Upper lobe of left lung (tissue), 6 donors: ENCODE data around the gene ABCD1. TPM values are rescaled to one million over a fixed set of nuclear protein-coding genes. Genes with fewer than 3 reads are reported as not detected.

Experiments used
- ATAC-seq, 2 donors: fragments of 200-7000 bp; cut with Tn5 transposase; one replicate each; pipeline ENCODE4 v1.9.1; 2022; ENCODE audit warnings: mild to moderate bottlenecking in 2 of 2, moderate library complexity in 2 of 2; ENCODE audit not compliant: low FRiP score in 2 of 2
- DNase-seq, 2 donors: peaks; one replicate each; pipeline ENCODE4 v3.0.0-alpha.2; 2019 to 2020
- H3K27ac ChIP-seq, 4 donors: fragments of 200-600 bp; sonication (generic); one replicate each; pipeline ENCODE4 v1.5.1; 2016 to 2019
- H3K27me3 ChIP-seq, 4 donors: fragments of 200-600 bp; sonication (generic); one replicate each; pipeline ENCODE4 v1.5.1; 2017 to 2019
- H3K36me3 ChIP-seq, 4 donors: fragments of 200-600 bp; sonication (generic); one replicate each; pipeline ENCODE4 v1.5.1; 2016 to 2019
- H3K4me1 ChIP-seq, 4 donors: fragments of 200-600 bp; sonication (generic); one replicate each; pipeline ENCODE4 v1.5.1; 2018 to 2019
- H3K4me3 ChIP-seq, 4 donors: fragments of 200-600 bp; sonication (generic); one replicate each; pipeline ENCODE4 v1.5.1; 2017 to 2019; ENCODE audit warnings: mild to moderate bottlenecking in 2 of 4, moderate library complexity in 1 of 4
- H3K9me3 ChIP-seq, 4 donors: fragments of 200-600 bp; sonication (generic); one replicate each; pipeline ENCODE4 v1.5.1; 2018 to 2019
- CTCF ChIP-seq, 6 experiments: fragments of 450-650 bp in 4 of 6; fragments of 200-600 bp in 2 of 6; sonication (generic) in 2 of 6; IDR thresholded peaks; one replicate each; pipeline ENCODE4 v1.5.1; 2016 to 2019; ENCODE audit warnings: antibody characterized with exemption in 6 of 6
- EP300 ChIP-seq, 4 donors: sonication (generic); formaldehyde crosslinking; IDR thresholded peaks; one replicate each; pipeline ENCODE4 v1.5.1; 2017; ENCODE audit warnings: antibody characterized with exemption in 4 of 4, control low read depth in 2 of 4
- POLR2A ChIP-seq, 4 donors: fragments of 450-650 bp; IDR thresholded peaks; one replicate each; pipeline ENCODE4 v1.5.1; 2016 to 2017; ENCODE audit warnings: antibody characterized with exemption in 4 of 4, mild to moderate bottlenecking in 2 of 4
- POLR2AphosphoS5 ChIP-seq, 2 donors: sonication (generic); formaldehyde crosslinking; IDR thresholded peaks; one replicate each; pipeline ENCODE4 v1.5.1; 2017; ENCODE audit warnings: antibody characterized with exemption in 2 of 2
- WGBS, 2 donors: methylation state at CpG; one replicate each; pipeline ENCODE4 v1.1.5; 2017 to 2018; 5-methylcytosine and 5-hydroxymethylcytosine counted together
- total RNA-seq, 6 donors: library from RNA; depleted of rRNA in 4 of 6; stranded (reverse); fragments of >200 nt in 4 of 6; gene quantifications; one replicate each; pipeline versions ENCODE4 v1.1.0 to v1.2.1, GENCODE V29; 2016 to 2021
- donor health status: DM: no; HTN: no; CAD: no; lungs with moderate emphysema.
- donor health status: DM: no; HTN: yes; CAD: no; lungs with severe emphysema.

ABCD1 gene
- total RNA-seq, 6 donors from 2014 or later: 9.8 to 28.1 (median 17.9) TPM

- WGBS, 2 donors: 71% methylated on average over 8 of the region's 20 CpGs; no CpG with 5 or more reads in 1 of the 2 donors
- no peak for DNase-seq
Observed at GRCh38 chrX:153776120-153776599, 51.5 kb downstream of the ABCD1 start.

GRCh38 chrX:153776611-153777045 lies 52.0 kb downstream of the ABCD1 start:
- TF ChIP-seq CTCF (IDR thresholded peaks at IDR 0.05): no peak
- TF ChIP-seq EP300 (IDR thresholded peaks at IDR 0.05): no peak
- no peak for TF ChIP-seq POLR2AphosphoS5 (IDR thresholded peaks at IDR 0.05)
- no peak for TF ChIP-seq POLR2A (IDR thresholded peaks at IDR 0.05)
- Histone ChIP-seq H3K9me3 (no peaks in the 10 kb centered on the region), H3K27me3 (peaks cover 0 to 12% (median 0%) of the 10 kb centered on the region in 4 donors), H3K36me3 (no peaks in the 10 kb centered on the region), H3K4me3 (no peak overlapping the region), H3K4me1 (peaks cover 0 to 12% (median 1%) of the 10 kb centered on the region in 4 donors), H3K27ac (no peak overlapping the region)
- WGBS, 2 donors: 86% methylated on average over 7 of the region's 22 CpGs; no CpG with 5 or more reads in 1 of the 2 donors
- DNase-seq: no peak
- no peak for ATAC-seq

More at GRCh38 chrX:153776120-153776599, 51.5 kb downstream of the ABCD1 start:
- H3K4me1 ChIP-seq: peaks cover 0 to 7% (median 1%) of the 10 kb centered on the region in 4 donors
- no peak for TF ChIP-seq POLR2AphosphoS5 (IDR thresholded peaks at IDR 0.05)
- no peak for TF ChIP-seq CTCF (IDR thresholded peaks at IDR 0.05)
- no peak for TF ChIP-seq EP300 (IDR thresholded peaks at IDR 0.05)
- no peak for TF ChIP-seq POLR2A (IDR thresholded peaks at IDR 0.05)
- H3K9me3 ChIP-seq: no peaks in the 10 kb centered on the region
- no peak overlapping the region for H3K4me3 ChIP-seq
- ATAC-seq: no peak
- H3K36me3 ChIP-seq: no peaks in the 10 kb centered on the region
- peaks cover 0 to 12% (median 0%) of the 10 kb centered on the region in 4 donors for H3K27me3 ChIP-seq
- H3K27ac ChIP-seq: no peak overlapping the region

GRCh38 chrX:153777261-153778090 lies 52.8 kb downstream of the ABCD1 start:
- H3K27ac ChIP-seq: no peak overlapping the region
- peaks cover 0 to 13% (median 1%) of the 10 kb centered on the region in 4 donors for H3K4me1 ChIP-seq
- no peaks in the 10 kb centered on the region for H3K9me3 ChIP-seq
- DNase-seq: no peak
- no peak overlapping the region for H3K4me3 ChIP-seq
- TF ChIP-seq POLR2A (IDR thresholded peaks at IDR 0.05) (no peak), EP300 (IDR thresholded peaks at IDR 0.05) (no peak), POLR2AphosphoS5 (IDR thresholded peaks at IDR 0.05) (no peak), CTCF (IDR thresholded peaks at IDR 0.05) (no peak)
- peaks cover 0 to 12% (median 0%) of the 10 kb centered on the region in 4 donors for H3K27me3 ChIP-seq
- WGBS, 2 donors: 92% methylated on average over 31 of the region's 34 CpGs; no CpG with 5 or more reads in 1 of the 2 donors
- no peak for ATAC-seq
- H3K36me3 ChIP-seq: no peaks in the 10 kb centered on the region

- H3K27me3 ChIP-seq: peaks cover 0 to 12% (median 0%) of the 10 kb centered on the region in 4 donors
- TF ChIP-seq POLR2A (IDR thresholded peaks at IDR 0.05): no peak
- TF ChIP-seq POLR2AphosphoS5 (IDR thresholded peaks at IDR 0.05): no peak
- no peak for TF ChIP-seq EP300 (IDR thresholded peaks at IDR 0.05)
- no peak for TF ChIP-seq CTCF (IDR thresholded peaks at IDR 0.05)
- H3K9me3 ChIP-seq: no peaks in the 10 kb centered on the region
- H3K27ac ChIP-seq: no peak overlapping the region
- DNase-seq (no peak), ATAC-seq (no peak)
- 81% methylated on average over 17 of the region's 17 CpGs; no CpG with 5 or more reads in 1 of the 2 donors for WGBS, 2 donors
- no peak overlapping the region for H3K4me3 ChIP-seq
- no peaks in the 10 kb centered on the region for H3K36me3 ChIP-seq
- H3K4me1 ChIP-seq: peaks cover 0 to 13% (median 1%) of the 10 kb centered on the region in 4 donors
Observed at GRCh38 chrX:153778181-153778580, 53.5 kb downstream of the ABCD1 start.
